ENCODE results near the gene GPI.

The GPI gene

DNA sequence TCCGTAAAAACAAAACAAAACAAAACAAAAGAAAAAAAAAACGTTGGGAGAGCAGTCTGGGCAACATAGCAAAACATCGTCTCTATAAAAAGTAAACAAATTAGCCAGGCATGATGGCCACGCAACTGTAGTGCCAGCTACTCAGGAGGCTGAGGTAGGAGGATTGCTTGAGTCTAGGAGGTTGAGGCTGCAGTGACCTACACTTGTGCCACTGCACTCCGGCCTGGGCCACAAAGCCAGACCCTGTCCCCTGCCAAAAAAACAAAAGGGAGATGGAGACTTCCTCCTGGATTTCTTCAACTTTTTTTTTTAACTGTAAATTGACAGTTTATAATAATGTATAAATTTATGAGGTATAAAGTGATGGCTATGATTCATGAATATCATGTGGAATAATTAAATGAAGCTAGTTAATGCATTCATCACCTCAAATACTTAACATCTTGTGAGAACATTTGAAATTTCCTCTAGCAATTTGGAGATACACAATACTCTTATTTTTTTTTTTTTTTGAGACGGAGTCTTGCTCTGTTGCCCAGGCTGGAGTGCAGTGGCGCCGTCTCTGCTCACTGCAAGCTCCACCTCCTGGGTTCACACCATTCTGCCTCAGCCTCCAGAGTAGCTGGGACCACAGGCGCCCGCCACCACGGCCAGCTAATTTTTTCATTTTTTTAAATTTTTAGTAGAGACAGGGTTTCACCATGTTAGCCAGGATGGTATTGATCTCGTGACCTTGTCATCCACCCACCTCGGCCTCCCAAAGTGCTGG is 41.1 kb downstream of the GPI start:
- no peak for DNase-seq

DNA sequence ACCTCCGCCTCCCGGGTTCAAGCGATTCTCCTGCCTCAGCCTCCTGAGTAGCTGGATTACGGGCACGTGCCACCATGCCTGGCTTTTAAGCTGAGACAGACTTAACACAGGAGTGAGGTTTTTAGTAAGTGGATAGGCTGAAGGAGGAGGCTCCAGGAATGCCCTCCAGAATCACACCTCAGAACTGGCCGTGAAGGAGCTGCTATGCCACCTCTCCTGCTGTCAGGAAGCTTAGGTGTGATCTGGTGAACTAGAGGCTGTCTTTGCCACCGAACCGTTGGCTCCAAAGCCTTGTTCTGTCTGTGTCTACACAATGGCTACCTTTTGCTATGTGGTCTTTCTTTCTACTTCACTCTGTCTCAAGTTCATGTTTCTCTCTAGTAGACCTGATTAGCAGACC is 43.4 kb downstream of the GPI start:
- DNase-seq, result no peak

DNA sequence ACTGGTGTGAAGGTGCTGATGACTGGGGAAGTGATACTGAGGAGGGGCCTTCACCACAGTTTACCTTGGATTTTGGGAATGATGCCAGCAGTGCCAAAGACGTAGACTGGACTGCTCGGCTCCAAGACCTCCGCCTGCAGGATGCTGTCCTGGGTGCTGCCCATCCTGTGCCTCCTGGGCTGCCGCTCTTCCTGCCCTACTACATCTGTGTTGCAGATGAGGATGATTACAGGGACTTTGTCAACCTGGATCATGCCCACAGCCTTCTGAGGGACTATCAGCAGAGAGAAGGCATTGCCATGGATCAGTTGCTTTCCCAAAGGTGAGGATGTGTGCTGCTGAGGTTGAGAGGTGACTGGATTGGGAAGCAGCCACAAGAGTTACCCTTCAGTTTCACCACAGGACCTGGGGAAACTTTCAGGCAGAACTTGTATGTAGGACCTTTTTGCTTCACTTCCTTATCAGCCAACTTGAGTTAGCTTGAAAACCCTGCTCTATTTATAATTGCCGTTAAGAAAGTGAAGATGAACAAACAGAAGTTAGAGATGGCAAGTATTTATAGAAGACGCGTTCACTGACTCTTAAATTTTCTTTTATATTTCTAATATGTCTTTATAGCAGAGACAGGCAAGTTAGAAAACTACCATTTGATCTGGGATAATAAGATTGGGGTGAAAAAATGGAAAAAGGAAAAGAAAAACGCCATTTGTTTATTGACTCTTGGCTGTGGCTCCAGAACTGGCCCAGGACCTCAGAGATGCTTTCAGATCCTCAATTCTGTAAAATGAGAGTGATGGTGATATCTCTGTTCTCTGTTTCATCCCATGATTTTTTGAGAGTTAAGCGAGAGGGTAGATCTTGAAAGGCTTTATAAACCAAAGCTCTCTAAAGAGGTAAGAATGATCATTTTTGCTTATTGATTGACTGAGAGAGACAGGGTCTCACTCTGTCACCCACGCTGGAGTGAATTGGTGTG is 44.5 kb downstream of the GPI start:
- DNase-seq, result no peak

DNA sequence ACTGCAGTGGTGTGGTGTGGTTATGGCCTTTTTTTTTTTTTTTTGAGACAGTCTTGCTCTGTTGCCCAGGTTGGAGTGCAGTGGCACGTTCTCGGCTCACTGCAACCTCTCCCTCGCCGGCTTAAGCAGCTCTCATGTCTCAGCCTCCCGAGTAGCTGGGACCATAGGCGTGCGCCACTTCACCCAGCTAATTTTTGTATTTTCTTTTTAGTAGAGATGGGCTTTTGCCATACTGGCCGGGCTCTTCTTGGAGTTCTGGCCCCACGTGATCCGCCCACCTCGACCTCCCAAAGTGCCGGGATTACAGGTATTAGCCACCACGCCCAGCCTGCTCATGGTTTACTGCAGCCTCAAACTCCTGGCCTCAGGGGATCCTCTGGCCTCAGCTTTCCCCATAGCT is 46.2 kb downstream of the GPI start:
- DNase-seq, result no peak

DNA sequence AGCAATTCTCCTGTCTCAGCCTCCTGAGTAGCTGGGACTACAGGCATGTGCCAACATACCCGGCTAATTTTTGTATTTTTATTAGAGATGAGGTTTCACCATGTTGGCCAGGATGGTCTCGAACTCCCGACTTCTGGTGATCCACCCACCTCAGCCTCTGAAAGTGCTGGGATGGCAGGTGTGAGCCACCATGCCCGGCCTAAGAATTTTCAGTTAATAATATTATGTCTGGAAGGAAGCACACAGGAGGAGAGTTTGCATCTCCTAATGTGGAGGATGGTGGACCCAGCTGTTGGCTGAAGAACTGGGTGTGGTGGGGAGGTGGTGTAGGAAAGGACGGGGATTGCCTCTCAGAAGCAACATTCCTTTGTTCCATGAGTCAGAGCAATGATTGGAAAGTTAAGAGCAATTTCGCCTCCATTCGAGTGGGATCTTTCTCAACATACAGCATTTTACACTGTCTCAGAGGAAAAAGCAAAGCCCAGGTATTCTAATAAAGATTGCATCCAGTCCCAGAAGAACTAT is 51.1 kb downstream of the GPI start:
- DNase-seq, result no peak

DNA sequence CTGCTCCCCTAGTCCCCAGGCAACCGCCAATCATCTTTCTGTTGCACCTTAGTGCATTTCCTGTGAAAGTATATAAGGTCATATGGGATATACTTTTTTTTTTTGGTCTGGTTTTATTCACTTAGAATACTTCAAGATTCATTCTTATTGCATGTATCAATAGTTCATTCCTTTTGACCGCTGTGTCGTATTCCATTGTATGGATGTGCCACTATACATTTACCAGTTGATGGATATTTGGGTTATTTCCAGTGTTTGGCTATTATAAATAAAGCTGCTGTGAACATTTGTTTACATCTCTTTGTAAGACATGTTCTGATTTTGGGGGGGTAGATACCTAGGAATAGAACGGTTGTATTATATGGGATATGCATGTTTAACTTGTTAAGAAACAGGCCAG is 53.3 kb downstream of the GPI start:
- DNase-seq, result no peak

DNA sequence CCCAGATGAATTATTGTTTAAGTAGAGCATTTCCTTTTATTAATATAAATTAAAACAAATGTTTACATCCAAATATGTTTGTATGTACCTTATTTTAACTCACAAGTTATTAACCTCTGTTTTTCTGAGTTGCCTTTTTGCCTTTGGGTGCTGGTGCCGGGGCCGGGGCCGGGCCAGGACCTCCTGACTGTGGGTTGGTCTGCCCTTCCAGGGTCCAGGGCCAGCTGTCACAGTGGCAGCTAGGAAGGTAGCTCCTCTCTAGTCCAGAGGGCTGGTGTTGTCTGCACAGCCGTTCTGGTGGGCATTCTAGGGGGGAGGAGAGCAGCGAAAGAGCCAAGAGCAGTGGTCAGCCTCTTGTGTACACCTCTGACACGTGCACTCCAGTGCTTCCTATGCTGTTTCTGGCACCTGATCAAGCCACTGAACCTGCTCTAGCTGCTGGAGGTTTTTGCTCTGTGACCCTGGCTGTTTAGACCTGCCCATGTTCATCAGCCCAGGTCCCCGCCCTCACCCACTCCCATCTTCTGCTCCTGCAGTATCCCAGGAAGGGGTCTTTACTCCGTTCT is 61.2 kb downstream of the GPI start:
- no peak for DNase-seq

DNA sequence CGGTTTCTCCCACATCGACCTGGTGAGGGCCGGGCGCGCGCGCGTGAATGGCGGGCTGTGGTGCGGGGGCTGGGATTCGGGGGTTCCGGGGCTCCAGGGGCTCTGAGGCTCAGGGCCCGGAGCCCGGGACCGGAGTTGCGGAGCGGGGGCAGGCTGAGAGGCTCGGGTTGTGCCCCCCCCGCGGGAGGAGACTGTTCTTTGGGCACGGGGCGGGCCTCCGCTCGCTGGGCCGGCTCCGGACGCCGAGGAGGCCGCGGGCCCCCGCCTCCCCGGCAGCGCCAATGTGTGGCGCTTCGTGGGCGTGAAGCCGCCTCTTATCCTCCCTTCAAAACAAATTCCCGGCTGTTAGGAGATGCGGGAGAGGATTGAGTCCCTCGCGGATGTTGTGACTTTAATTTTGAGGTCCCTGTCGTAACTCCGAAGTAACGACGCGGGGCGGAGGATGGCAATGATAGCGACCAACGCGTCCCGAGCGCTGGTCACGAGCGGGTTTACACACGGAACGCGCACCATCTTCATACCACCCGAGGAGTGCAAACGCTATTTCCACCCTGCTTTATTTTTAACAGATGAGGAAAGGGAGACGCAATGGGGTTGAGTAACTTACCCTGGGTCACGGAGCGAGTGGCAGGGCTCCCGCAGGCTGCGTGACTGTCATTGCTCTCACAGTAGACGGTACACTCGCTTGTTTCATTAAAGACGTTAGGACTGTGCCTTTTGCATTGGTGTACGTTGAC is 63.7 kb downstream of the GPI start:
- DNase-seq, result peak in 1 of 2 donors; percentile 18

DNA sequence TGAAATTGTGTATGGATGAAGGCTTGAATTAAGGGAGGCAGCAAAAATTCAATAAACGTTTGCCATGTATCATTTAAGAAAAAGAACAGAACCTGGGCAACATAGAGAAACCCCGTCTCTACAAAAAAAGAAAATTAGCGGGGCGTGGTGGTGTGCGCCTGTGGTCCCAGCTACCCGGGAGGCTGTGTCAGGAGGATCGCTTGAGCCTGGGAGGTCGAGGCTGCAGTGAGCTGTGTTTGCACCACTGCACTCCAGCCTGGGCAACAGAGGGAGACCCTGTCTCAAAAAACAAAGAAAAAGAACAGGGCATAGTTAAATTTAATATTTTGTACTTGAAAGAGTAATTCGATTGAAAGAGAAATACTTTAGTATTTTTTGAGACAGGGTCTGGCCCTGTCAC is 64.6 kb downstream of the GPI start:
- no peak for DNase-seq

DNA sequence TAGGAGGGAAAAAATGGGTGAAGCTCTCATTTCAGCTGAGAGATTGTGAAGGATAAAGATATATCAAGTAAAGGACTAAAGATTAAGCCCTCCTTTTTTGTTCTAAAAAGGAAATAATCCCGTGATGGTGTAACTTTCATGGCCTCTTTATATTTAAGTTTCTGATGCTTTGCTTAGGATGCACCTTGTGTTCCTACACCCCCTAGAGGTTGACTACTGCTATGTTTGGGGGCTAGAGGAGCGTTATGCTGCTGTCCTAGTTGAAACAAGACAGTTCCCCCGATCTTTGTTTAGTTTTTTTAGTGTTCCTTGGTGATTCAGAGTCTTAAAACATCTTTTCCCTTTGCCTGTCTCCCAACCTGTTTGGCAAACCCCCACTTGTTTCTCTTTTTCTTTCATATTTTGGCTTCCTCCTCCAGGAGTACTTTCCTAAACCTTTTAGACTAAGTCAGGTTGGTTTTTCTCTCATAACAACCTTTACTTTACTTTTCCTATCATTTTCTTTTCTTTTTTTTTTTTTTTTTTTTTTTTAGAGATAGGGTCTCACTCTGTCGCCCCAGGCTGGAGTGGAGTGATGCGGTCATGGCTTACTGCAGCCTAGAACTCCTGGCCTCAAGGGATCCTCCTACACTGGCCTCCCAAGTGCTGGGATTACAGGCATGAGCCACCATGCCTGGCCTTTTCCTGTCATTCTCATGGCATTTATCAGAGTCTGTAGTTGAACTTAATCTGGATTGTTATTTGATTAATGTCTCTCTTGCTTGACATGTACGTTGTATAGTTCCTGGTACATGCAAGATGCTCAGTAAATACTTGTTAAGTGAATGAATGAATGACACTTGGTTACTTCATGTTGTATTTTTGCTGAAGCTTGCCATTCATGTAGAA is 66.0 kb downstream of the GPI start:
- DNase-seq, result peak; percentile 50 to 78

DNA sequence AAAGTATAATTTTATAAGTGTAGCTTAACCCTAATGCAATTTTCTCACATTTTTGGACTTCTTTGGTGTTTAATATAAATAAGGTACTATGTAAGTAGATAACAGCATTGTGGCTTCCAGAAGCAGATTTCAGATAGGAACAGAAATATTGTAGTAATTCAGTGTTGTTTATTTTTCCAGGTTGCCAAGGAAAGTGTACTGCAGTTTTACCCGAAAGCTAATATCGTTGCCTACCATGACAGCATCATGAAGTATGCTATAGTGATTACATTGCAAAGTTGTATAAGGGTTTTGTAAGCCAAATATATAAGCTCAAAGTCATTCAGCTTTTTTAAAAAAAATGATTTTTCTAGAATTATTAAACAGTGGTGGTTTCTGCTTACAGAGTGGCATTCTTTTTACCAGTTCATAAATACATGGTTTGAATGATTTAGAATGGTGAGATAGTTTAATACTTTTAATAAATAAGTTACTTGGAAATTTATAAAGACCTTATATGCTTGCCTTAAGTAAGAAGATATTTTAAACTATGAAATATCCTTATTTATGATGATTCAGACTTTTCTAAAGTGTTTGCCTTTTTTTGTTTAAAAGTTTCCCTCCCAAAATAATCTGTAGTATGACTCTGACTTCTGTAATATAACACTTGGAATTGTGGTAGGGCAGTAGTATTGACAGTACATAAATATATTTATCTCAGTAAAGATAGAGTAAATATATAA is 66.8 kb downstream of the GPI start:
- no peak for DNase-seq

DNA sequence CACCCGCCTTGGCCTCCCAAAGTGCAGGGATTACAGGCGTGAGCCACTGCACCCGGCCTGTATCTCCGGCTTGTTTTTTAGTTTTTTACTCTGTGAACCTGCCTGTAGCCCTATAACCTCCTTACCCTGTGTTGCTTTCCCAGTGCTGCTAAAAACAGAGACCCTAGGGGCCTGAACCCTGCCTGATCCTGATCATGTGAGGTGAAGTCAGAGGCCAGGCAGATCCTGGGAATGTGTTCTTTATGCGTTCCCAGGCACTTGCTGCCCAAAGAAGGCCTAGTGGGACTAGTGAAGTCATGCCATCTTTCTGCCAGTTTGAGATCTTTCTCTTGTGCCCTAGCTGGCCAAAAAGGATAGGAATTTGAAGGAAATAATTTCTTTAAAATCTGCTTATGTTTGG is 67.8 kb downstream of the GPI start:
- no peak for DNase-seq

DNA sequence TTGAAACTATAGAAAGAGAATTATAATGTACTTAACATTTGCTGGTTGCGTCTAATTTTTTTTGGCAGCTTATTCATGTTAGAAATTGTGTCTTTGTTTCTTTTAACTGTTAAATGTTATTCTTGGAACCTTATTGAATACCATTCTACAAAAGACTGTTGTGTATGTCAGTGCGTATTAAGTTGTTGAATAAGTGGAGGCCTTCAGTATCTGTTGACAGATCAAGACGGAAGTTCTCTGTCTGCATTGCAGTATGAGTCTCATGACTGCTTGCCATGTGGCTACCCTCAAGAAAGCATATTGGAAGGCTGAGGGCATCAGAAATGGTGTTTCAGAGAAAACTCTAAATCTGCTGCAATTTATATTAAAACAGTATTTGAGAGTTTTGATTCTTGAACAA is 71.7 kb downstream of the GPI start:
- no peak for DNase-seq

DNA sequence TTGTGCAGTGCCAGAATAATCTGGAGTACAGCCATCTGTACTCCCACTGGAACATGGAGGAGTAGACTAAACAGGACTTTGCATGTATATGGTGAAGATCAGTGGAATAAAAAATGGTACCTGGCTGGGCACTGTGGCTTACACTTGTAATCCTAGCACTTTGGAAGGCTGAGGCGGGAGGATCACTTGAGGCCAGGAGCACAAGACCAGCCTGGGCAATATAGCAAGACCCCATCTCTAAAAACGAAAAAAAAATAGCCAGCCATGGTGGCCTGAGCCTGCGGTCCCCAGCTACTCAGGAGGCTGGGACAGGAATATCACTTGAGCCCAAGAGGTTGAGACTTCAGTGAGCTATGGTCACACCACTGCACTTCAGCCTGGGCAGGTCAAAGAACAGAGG is 83.2 kb downstream of the GPI start:
- no peak for DNase-seq

Data from CD4-positive, alpha-beta T cell treated with Interleukin-1 beta for 1 hour (primary cell).